Effector memory CD4-positive, alpha-beta T cell (primary cell): ENCODE data around the gene ETV6.

ENCODE experiments used
- DNase-seq, 3 donors: peaks; one replicate each; pipeline ENCODE4 v3.0.0-alpha.2; 2020
- H3K27ac ChIP-seq: 2 replicates; pipeline ENCODE4 v1.7.0; 2013; ENCODE audit warnings: mild to moderate bottlenecking, low read length, moderate library complexity; ENCODE audit not compliant: insufficient read depth, poor library complexity, severe bottlenecking
- H3K27me3 ChIP-seq: replicated peaks from 2 replicates; pipeline ENCODE4 v1.7.0; 2013; ENCODE audit warnings: mild to moderate bottlenecking, low read length; ENCODE audit not compliant: insufficient read depth, control insufficient read depth, poor library complexity, severe bottlenecking
- H3K36me3 ChIP-seq: 2 replicates; pipeline ENCODE4 v1.7.0; 2013; ENCODE audit warnings: mild to moderate bottlenecking, low read length, moderate library complexity; ENCODE audit not compliant: control insufficient read depth, insufficient read depth
- H3K4me1 ChIP-seq: 2 replicates; pipeline ENCODE4 v1.7.0; 2013; ENCODE audit warnings: low read length, mild to moderate bottlenecking; ENCODE audit not compliant: control insufficient read depth, insufficient read depth, poor library complexity, severe bottlenecking
- H3K4me3 ChIP-seq: 2 replicates; pipeline ENCODE4 v1.7.0; 2013; ENCODE audit warnings: low read length, low read depth, mild to moderate bottlenecking; ENCODE audit not compliant: insufficient read depth, poor library complexity, severe bottlenecking
- H3K9me3 ChIP-seq: 2 replicates; pipeline ENCODE4 v1.7.0; 2013; ENCODE audit warnings: mild to moderate bottlenecking, low read length, moderate library complexity; ENCODE audit not compliant: control insufficient read depth

Gene ETV6

GRCh38 chr12:11698729-11699128, 49.3 kb downstream of the ETV6 start:
- H3K27ac ChIP-seq, result no peak overlapping the region
- DNase-seq, result no peak
- no peaks in the 10 kb centered on the region for H3K4me1 ChIP-seq
- no peak overlapping the region for H3K4me3 ChIP-seq
- H3K27me3 ChIP-seq, result no peaks in the 10 kb centered on the region
- no peaks in the 10 kb centered on the region for H3K9me3 ChIP-seq
- H3K36me3 ChIP-seq, result no peaks in the 10 kb centered on the region

- H3K27ac ChIP-seq, result no peak overlapping the region
- no peaks in the 10 kb centered on the region for H3K4me1 ChIP-seq
- no peaks in the 10 kb centered on the region for H3K9me3 ChIP-seq
- no peak for DNase-seq
- no peak overlapping the region for H3K4me3 ChIP-seq
- H3K27me3 ChIP-seq, result no peaks in the 10 kb centered on the region
- H3K36me3 ChIP-seq, result no peaks in the 10 kb centered on the region
Observed at GRCh38 chr12:11701433-11701832, 52.0 kb downstream of the ETV6 start.

GRCh38 chr12:11702959-11703358, 53.5 kb downstream of the ETV6 start:
- Histone ChIP-seq H3K9me3 (no peaks in the 10 kb centered on the region), H3K36me3 (no peaks in the 10 kb centered on the region), H3K27me3 (no peaks in the 10 kb centered on the region), H3K4me1 (no peaks in the 10 kb centered on the region), H3K27ac (no peak overlapping the region), H3K4me3 (no peak overlapping the region)
- DNase-seq, result no peak

- Histone ChIP-seq H3K4me1 (no peaks in the 10 kb centered on the region), H3K4me3 (no peak overlapping the region), H3K27ac (no peak overlapping the region), H3K27me3 (no peaks in the 10 kb centered on the region), H3K36me3 (no peaks in the 10 kb centered on the region), H3K9me3 (no peaks in the 10 kb centered on the region)
- no peak for DNase-seq
Observed at GRCh38 chr12:11703378-11703777, 53.9 kb downstream of the ETV6 start.

GRCh38 chr12:11704089-11704488, 54.6 kb downstream of the ETV6 start:
- no peak overlapping the region for H3K4me3 ChIP-seq
- H3K4me1 ChIP-seq, result no peaks in the 10 kb centered on the region
- no peaks in the 10 kb centered on the region for H3K9me3 ChIP-seq
- DNase-seq, result no peak
- no peaks in the 10 kb centered on the region for H3K36me3 ChIP-seq
- H3K27ac ChIP-seq, result no peak overlapping the region
- H3K27me3 ChIP-seq, result no peaks in the 10 kb centered on the region

- H3K9me3 ChIP-seq, result no peaks in the 10 kb centered on the region
- no peaks in the 10 kb centered on the region for H3K36me3 ChIP-seq
- no peaks in the 10 kb centered on the region for H3K27me3 ChIP-seq
- H3K27ac ChIP-seq, result no peak overlapping the region
- no peak overlapping the region for H3K4me3 ChIP-seq
- DNase-seq, result no peak
- no peaks in the 10 kb centered on the region for H3K4me1 ChIP-seq
Observed at GRCh38 chr12:11705010-11705409, 55.5 kb downstream of the ETV6 start.

GRCh38 chr12:11706509-11707379, 57.3 kb downstream of the ETV6 start:
- no peak for DNase-seq

GRCh38 chr12:11707535-11707934, 58.1 kb downstream of the ETV6 start:
- Histone ChIP-seq H3K27ac (no peak overlapping the region), H3K36me3 (no peaks in the 10 kb centered on the region), H3K4me1 (no peaks in the 10 kb centered on the region), H3K27me3 (no peaks in the 10 kb centered on the region), H3K9me3 (no peaks in the 10 kb centered on the region), H3K4me3 (no peak overlapping the region)
- no peak for DNase-seq

More at GRCh38 chr12:11706509-11707379, 57.3 kb downstream of the ETV6 start:
- H3K27ac ChIP-seq, result no peak overlapping the region
- no peak overlapping the region for H3K4me3 ChIP-seq
- no peaks in the 10 kb centered on the region for H3K36me3 ChIP-seq
- no peaks in the 10 kb centered on the region for H3K9me3 ChIP-seq
- H3K27me3 ChIP-seq, result no peaks in the 10 kb centered on the region
- no peaks in the 10 kb centered on the region for H3K4me1 ChIP-seq

GRCh38 chr12:11709513-11709912, 60.0 kb downstream of the ETV6 start:
- H3K9me3 ChIP-seq, result no peaks in the 10 kb centered on the region
- H3K4me1 ChIP-seq, result no peaks in the 10 kb centered on the region
- no peak for DNase-seq
- no peak overlapping the region for H3K4me3 ChIP-seq
- no peak overlapping the region for H3K27ac ChIP-seq
- H3K36me3 ChIP-seq, result no peaks in the 10 kb centered on the region
- H3K27me3 ChIP-seq, result no peaks in the 10 kb centered on the region

GRCh38 chr12:11710431-11710830, 61.0 kb downstream of the ETV6 start:
- Histone ChIP-seq H3K4me1 (no peaks in the 10 kb centered on the region), H3K9me3 (no peaks in the 10 kb centered on the region), H3K27me3 (no peaks in the 10 kb centered on the region), H3K4me3 (no peak overlapping the region), H3K27ac (no peak overlapping the region), H3K36me3 (no peaks in the 10 kb centered on the region)
- DNase-seq, result no peak
